ENCODE results near the gene TOX2. TPM values are rescaled to one million over a fixed set of nuclear protein-coding genes. Genes with fewer than 3 reads are reported as not detected.

Gene TOX2
- total and polyA plus RNA-seq, 2 of the 4 experiments (the other 2 are of a cell fraction) = 1.3 to 17.5 TPM

DNA sequence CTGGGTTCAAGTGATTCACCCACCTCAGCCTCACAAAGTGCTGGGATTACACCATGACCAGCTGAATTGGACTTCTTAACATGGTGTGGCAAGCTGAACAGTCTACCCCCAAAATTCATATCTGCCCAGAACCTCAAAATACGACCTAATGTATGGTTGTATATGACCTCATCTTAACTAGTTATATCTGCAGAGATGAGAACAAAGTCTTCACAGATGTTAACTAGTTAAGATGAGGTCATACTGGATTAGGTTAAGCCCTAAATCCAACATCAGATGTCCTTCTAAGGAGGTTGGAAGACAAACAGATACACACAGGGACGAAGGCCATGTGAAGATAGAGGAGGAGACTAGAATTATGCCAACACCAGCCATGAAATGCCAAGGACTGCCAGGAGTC lies 169.8 kb downstream of the TOX2 start:
- ATAC-seq (ENCODE audit: low read depth) = no peak
- BruUV-seq (replicated peaks) = no TSS peak
- Histone ChIP-seq H4K8ac (ENCODE audit: low read depth in 2 of 2, low read length in 2 of 2) (no peak overlapping the region), H3K27me3 (ENCODE audit: control insufficient read depth, insufficient read depth, low read length) (no peaks in the 10 kb centered on the region), H2BK15ac (ENCODE audit: low read depth, low read length) (no peak overlapping the region), H2BK120ac (ENCODE audit: low read depth, low read length) (no peak overlapping the region), H4K5ac (ENCODE audit: low read depth, low read length) (no peak overlapping the region), H3K36me3 (ENCODE audit: control insufficient read depth, insufficient read depth, low read length) (no peaks in the 10 kb centered on the region), H3K14ac (replicated peaks; ENCODE audit: low read depth, low read length) (no peak overlapping the region), H3K27ac (ENCODE audit: insufficient read depth, low read length) (no peak overlapping the region), H3K4me3 (ENCODE audit: insufficient read depth, low read depth, low read length) (no peak overlapping the region), H2AFZ (replicated peaks; ENCODE audit: low read length, poor library complexity) (no peak overlapping the region), H4K20me1 (ENCODE audit: insufficient read depth, low read length) (no peaks in the 10 kb centered on the region), H3K4me2 (ENCODE audit: low read depth, low read length) (no peak overlapping the region), H3K9me1 (ENCODE audit: insufficient read depth, low read length) (peaks cover 5% of the 10 kb centered on the region), H4K91ac (ENCODE audit: insufficient read depth, low read depth, low read length) (no peak overlapping the region), H2BK20ac (ENCODE audit: low read depth, low read length) (no peak overlapping the region), H2AK5ac (ENCODE audit: low read depth, low read length) (no peak overlapping the region), H3K18ac (ENCODE audit: low read depth, low read length) (no peak overlapping the region), H3K4ac (ENCODE audit: low read depth, low read length) (no peak overlapping the region), H3K9ac (ENCODE audit: low read depth, low read length) (no peak overlapping the region), H3K4me1 (ENCODE audit: control insufficient read depth, insufficient read depth, low read length) (peaks cover 11% of the 10 kb centered on the region), H3K79me1 (ENCODE audit: low read depth in 1 of 2, low read length in 2 of 2) (no peaks in the 10 kb centered on the region), H2AK9ac (replicated peaks; ENCODE audit: low read depth, low read length, poor library complexity) (no peak overlapping the region), H3K56ac (ENCODE audit: extremely low read depth, insufficient read depth, low read length) (no peak overlapping the region), H3K9me3 (ENCODE audit: control insufficient read depth, insufficient read depth, low read length) (no peaks in the 10 kb centered on the region), H2BK5ac (ENCODE audit: low read depth, low read length, poor library complexity, severe bottlenecking) (no peak overlapping the region), H3K23ac (ENCODE audit: low read depth, low read length) (no peak overlapping the region)
- WGBS, 2 experiments (ENCODE audit: extremely low coverage in 2 of 2, insufficient read length in 1 of 2) = no CpG with 5 or more reads among the region's 2 CpGs
- dilution Hi-C loops (cut with HindIII; ENCODE audit: low sequenced_read_pairs, unreplicated experiment) = no loop called here
- in situ Hi-C loops (cut with MboI; ENCODE audit: low sequenced_read_pairs) = loop anchor here (5.0 kb wide), 2 partner anchors 332 to 547 kb away; no protein-coding TSS in a partner anchor
- ChIA-PET CTCF (no interaction called here), POLR2A (ENCODE audit: unreplicated experiment) (no interaction called here)
- intact Hi-C loops (cut with micrococcal nuclease) = loop anchor here (5.0 kb wide), 1 partner anchor 622 kb away; no protein-coding TSS in a partner anchor
- no peak for DNase-seq
- TF ChIP-seq USF2 (IDR thresholded peaks at IDR 0.05; ENCODE audit: low read depth, low read length) = no peak
- no peak for TF ChIP-seq RCOR1 (IDR thresholded peaks at IDR 0.05; ENCODE audit: insufficient replicate concordance, low read length)

Data from IMR-90 (cell line).